ENCODE data around the gene COMTD1.
"Not testable (repeated sequence)": the region's sequence is repeated elsewhere in the genome, so short reads cannot be mapped to it uniquely, and the experiment has no call there.

Gene COMTD1

GRCh38 chr10:75195035-75195763 is 40.6 kb downstream of the COMTD1 start:
- no peak for DNase-seq (ENCODE audit: low read depth in 2 of 3, low spot score in 2 of 3)

GRCh38 chr10:75194625-75195024 is 41.1 kb downstream of the COMTD1 start:
- not testable (repeated sequence) for DNase-seq (ENCODE audit: low read depth in 2 of 3, low spot score in 2 of 3)

DNA sequence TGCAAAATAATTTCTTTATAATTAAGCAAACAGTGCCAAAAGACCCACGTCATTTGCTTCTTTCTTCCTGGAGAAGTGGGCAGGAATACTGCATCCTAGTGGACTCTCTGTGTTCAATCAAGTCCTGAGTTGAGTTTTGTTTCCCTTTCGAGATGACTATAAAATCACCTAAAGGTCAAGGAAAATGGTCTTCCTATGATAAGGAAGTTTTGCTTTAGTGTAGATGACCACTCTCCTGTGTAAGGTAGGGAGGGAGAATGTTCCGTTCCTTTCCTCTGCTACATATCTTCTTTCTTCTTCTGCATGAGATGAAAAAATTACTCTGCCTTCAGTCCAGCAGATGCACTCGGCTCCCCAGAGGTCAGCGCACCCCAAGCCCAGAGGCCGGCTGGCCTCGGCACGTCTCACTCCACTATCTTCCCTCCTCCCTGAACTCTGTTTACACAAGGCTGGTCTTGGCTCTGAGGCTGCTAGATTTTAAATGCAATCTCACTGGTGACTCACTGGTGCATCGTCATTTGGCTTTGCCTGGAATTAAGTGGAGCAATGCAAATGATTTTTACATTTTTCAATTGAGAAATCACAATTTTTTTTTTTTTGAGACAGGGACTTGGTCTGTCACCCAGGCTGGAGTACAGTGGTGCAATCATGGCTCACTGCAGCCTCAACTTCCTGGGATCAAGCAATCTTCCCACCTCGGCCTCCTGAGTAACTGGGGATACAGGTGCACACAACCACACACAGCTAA is 43.8 kb downstream of the COMTD1 start:
- DNase-seq (ENCODE audit: low read depth in 2 of 3, low spot score in 2 of 3) = no peak

DNA sequence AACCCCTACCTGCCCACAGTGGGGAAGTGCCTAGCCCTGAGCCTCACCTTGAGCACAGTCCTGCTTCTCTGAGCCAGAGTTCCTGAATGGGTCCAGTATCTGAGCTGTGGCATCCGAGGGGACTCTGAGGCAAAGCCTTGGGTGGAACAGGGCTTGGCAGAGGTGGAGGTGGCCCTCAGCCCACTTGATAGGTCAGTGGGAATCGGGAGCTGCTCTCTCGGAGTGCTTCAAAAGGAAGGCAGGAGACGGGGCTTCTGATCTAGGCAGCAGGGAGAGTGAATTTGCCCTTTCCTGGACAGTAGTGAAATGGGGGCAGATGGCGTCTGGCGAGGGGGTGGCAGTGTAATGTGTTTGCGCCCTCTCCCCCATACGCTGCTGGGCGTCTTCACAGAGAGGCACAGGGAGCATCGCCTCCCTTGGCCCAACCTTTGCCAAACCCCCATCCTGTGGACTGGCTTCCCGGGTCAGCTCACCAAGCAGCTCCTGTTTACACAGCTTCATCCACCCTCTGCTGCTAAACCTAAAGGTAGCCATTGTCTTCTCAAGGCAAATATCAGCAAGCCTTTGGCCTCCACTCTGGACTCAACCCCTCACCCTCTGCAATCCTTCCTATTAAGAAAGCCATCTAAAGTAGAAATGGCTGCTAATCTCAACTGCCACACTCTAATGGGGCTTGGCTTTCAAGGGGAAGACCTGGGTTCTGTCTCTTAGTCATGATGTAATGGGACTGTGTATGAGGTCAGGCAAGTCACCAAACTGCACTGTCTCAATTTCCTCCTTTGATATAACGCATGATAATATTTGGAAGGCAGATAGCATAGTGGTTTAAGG is 46.3 kb downstream of the COMTD1 start:
- DNase-seq (ENCODE audit: low read depth in 2 of 3, low spot score in 2 of 3) = no peak

DNA sequence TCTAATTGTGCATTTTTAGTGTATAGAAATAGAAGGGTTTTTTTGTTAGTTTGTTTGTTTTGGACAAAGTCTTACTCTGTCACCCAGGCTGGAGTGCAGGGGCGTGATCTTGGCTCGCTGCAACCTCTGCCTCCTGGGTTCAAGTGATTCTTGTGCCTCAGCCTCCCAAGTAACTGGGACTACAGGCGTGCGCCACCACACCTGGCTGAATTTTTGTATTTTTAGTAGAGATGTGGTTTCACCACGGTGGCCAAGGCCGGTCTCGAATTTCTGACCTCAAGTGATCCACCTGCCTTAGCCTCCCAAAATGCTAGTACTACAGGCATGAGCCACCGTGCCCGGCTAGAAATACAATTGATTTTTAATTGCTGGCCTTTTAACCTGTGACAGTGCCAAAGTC is 47.2 kb downstream of the COMTD1 start:
- not testable (repeated sequence) for DNase-seq (ENCODE audit: low read depth in 2 of 3, low spot score in 2 of 3)

DNA sequence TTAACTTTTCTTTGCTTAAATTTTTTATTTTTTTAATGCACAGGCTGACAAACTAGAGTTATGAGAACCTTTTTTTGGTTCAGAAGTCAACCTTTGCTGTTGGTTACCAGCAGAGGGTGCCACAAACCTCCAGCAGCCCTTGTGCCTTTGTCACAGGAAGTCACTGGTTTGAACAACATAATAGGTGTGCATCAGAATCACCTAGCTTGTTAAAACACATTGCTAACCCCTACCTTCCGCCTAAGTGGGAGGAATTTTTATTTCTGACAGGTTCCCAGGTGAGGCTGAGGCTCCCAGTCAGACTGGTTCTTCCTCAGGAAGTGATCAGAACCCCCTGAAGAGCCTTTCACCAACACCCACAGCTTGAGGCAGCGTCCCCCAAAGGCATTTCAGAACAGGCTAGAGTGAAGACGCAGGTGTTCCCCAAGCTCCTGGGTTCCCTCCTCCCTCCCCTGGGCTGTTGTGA is 47.8 kb downstream of the COMTD1 start:
- DNase-seq (ENCODE audit: low read depth in 2 of 3, low spot score in 2 of 3) = peak in 1 of 3 experiments; percentile 19

DNA sequence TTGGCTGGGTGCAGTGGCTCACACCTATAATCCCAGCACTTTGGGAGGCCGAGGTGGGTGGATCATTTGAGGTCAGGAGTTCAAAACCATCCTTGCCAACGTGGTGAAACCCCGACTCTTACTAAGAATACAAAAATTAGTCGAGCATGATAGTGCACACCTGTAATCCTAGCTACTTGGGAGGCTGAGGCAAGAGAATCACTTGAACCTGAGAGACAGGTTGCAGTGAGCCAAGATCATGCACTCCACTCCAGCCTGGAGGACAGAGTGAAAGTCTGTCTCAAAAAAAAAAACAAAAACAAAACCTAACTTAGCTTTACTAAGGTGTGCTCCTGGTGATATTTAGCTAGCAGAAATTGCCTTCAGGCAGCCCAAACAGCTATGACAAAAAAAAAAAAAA is 49.4 kb downstream of the COMTD1 start:
- no peak for DNase-seq (ENCODE audit: low read depth in 2 of 3, low spot score in 2 of 3)
